Left cardiac atrium (tissue), 4 donors: ENCODE results near the gene TMEM175. TPM values are rescaled to one million over a fixed set of nuclear protein-coding genes. Genes with fewer than 3 reads are reported as not detected.
"Not testable (repeated sequence)": the region's sequence is repeated elsewhere in the genome, so short reads cannot be mapped to it uniquely, and the experiment has no call there.

Experiments used
- ATAC-seq, 2 donors: fragments of 200-7000 bp; cut with Tn5 transposase; one replicate each; pipeline ENCODE4 v1.9.1; 2020; ENCODE audit warnings: mild to moderate bottlenecking in 2 of 2, moderate library complexity in 2 of 2
- DNase-seq: peaks from one replicate; pipeline ENCODE4 v3.0.0-alpha.2; 2020
- intact Hi-C, 2 donors: fragments of 100-400 bp; cut with DNase I; formaldehyde crosslinking; loops; one replicate each; pipeline versions ENCODE4 v1.14.1 to v1.15.1; 2022 to 2023
- total RNA-seq, 2 donors: library from RNA; stranded (reverse); fragmentation: NEBNext Ultra II Directional; extraction: Animal tissue kit (Norgen Biotek cat#: 25700); gene quantifications; one replicate each; pipeline ENCODE4 v1.2.1, GENCODE V29; 2021
- donor health status: DM: no; HTN: yes; CAD: no.
- donor health status: DM: no; HTN: yes; CAD: no; lungs with severe emphysema.
- donor health status: DM: yes; HTN: yes; CAD: no.
- donor health status: Dilated cardiomyopathy.

Gene TMEM175
- total RNA-seq, 2 donors from 2014 or later = 17.9 to 20.7 TPM

- intact Hi-C loops = no loop called here
- no peak for DNase-seq
- no peak for ATAC-seq
Observed at GRCh38 chr4:911871-912490, 20.3 kb upstream of the TMEM175 start.

DNA sequence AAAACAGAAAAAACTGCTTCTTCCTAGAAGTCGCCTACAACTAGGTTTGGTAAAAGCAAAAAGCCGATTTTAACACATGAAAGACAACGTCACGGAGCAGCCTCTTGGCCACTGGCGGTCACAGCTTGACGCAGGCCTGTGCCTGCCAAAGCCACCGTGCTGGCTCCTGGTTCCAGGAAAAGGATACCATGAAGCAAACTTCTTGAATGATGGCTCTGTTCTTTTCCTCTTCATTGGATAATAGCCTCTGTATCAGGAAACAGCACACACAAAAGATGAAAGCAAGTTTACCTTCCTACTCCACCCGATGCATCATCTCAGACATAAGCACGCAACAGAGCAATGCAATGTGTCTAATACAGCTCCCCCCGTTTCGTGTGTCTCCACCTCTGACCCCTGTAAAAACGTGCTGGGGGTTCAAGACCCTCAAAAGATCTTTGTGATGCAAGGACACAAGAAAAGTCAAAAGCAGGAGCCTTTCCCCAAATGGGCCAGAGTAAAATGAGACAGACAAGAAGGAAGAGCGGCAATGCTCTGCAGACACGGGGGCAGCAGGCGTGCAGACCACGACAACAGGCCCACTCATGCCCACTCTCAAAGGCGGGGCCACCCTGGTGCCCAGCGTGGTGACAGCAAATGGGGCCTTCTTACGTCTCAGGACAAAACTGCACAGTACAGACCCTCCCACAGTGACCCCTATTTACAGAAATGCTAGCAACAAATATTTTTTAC is 19.5 kb upstream of the TMEM175 start:
- DNase-seq (no peak), ATAC-seq (no peak)
- intact Hi-C loops = no loop called here

GRCh38 chr4:913280-913618 is 19.0 kb upstream of the TMEM175 start:
- DNase-seq (no peak), ATAC-seq (no peak)
- intact Hi-C loops = no loop called here

- intact Hi-C loops = no loop called here
- ATAC-seq = no peak
- DNase-seq = no peak
Observed at GRCh38 chr4:914531-914930, 17.7 kb upstream of the TMEM175 start.

DNA sequence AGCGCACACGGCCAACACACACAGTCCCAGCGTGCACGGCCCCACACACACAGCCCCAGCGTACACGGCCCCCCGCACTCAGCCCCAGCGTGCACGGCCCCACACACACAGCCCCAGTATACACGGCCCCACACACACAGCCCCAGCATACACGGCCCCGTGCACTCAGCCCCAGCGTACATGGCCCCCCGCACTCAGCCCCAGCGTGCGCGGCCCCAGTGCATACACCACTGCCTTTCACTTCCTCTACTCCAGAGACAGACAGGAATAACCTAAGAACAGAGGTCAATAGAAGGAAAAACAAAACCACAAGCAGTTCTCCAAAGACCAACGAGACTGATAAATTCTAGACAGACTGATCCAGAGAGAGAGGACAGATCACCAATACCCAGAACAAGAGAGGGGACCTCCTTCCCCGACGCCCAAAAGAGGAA is 17.2 kb upstream of the TMEM175 start:
- peak; percentile 38 to 44 for ATAC-seq
- intact Hi-C loops = no loop called here
- no peak for DNase-seq

DNA sequence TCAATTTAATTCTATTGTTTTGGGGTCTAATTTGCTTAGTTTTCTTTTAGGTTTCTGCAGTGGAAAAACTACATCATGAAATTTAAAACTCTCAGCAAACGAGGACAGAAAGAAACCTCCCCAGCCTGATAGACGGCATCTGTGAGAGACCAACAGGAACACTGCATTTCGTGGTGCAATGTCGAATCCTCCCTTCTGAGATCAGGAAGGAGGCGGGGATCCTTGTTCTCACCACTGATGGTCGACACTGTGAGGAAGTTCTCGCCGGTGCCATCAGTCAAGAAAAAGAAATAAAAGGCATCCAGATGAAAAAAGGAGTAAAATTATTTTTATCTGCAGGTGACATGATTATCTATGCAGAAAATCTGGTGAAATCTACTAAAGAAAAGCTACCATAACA is 16.7 kb upstream of the TMEM175 start:
- ATAC-seq (peak in 1 of 2 donors; percentile 40), DNase-seq (no peak)
- intact Hi-C loops = no loop called here

GRCh38 chr4:917466-917865 is 14.8 kb upstream of the TMEM175 start:
- intact Hi-C loops = no loop called here
- no peak for DNase-seq
- ATAC-seq = no peak

DNA sequence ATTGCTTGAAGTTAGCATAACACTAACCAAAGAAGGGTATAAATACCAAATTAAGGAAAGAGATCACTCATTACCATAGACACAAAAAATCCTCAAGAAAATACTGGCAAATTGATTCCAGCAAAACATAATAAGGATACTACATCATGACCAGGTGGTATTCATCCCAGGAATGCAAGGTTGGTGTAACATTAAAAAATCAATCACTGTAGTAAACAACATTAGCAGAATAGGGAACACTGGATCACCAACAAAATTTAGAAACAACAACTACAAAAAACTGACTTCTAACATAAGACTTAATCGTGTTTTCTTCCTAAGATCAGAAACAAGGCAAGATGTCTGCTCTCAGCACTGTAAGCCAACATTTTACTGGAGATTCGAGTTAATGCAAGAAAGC is 14.3 kb upstream of the TMEM175 start:
- ATAC-seq (no peak), DNase-seq (no peak)
- intact Hi-C loops = no loop called here

GRCh38 chr4:918591-918990 is 13.7 kb upstream of the TMEM175 start:
- ATAC-seq, DNase-seq: not testable (repeated sequence)

GRCh38 chr4:919004-919680 is 13.1 kb upstream of the TMEM175 start:
- DNase-seq, intact Hi-C loops, ATAC-seq: not testable (repeated sequence)

More at GRCh38 chr4:918591-918990, 13.7 kb upstream of the TMEM175 start:
- intact Hi-C loops = not testable (repeated sequence)

DNA sequence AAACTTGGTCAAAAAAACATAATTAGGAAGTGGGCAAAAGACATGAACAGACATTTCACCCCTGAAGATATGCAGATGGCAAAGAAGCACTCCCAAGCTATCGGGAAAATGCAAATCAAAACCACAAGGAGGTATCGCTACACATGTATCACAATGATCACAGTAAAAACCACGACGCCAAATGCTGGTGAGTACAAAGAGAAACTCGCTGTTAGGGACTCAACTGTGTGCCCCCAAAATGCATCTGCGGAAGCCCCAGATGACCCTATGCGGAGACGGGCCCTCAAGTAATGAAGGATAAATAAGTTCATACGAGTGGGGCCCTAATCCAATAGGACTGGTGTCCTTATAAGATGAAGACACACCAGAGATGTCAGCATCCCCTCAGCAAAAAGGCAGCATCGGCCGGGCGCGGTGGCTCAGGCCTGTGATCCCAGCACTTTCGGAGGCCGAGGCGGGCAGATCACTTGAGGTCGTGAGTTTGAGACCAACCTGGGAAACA is 10.4 kb upstream of the TMEM175 start:
- DNase-seq = no peak
- no peak for ATAC-seq
- intact Hi-C loops = no loop called here

GRCh38 chr4:924107-925096 is 7.9 kb upstream of the TMEM175 start:
- intact Hi-C loops = no loop called here
- peak; percentile 51 for DNase-seq
- ATAC-seq = peak; percentile 29 to 58

GRCh38 chr4:925171-925570 is 7.1 kb upstream of the TMEM175 start:
- intact Hi-C loops = no loop called here
- DNase-seq (no peak), ATAC-seq (peak in 1 of 2 donors; percentile 11)

- intact Hi-C loops = no loop called here
- no peak for DNase-seq
- no peak for ATAC-seq
Observed at GRCh38 chr4:925771-926500, 6.3 kb upstream of the TMEM175 start.

GRCh38 chr4:926538-926937 is 5.7 kb upstream of the TMEM175 start:
- ATAC-seq = no peak
- DNase-seq = no peak
- intact Hi-C loops = no loop called here

DNA sequence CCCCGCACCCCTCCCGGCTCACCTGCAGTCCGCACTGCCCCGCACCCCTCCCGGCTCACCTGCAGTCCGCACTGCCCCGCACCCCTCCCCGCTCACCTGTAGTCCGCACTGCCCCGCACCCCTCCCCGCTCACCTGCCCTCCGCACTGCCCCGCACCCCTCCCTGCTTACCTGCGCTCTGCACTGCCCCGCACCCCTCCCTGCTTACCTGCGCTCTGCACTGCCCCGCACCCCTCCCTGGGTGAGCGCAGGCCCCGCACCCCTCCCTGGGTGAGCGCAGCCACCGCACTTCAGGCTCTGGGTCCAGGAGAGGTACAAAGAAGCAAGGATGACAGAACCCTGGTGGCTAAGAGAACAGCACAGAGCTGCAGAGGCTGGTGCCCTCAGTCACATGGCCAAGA is 4.7 kb upstream of the TMEM175 start:
- intact Hi-C loops, ATAC-seq, DNase-seq: not testable (repeated sequence)

DNA sequence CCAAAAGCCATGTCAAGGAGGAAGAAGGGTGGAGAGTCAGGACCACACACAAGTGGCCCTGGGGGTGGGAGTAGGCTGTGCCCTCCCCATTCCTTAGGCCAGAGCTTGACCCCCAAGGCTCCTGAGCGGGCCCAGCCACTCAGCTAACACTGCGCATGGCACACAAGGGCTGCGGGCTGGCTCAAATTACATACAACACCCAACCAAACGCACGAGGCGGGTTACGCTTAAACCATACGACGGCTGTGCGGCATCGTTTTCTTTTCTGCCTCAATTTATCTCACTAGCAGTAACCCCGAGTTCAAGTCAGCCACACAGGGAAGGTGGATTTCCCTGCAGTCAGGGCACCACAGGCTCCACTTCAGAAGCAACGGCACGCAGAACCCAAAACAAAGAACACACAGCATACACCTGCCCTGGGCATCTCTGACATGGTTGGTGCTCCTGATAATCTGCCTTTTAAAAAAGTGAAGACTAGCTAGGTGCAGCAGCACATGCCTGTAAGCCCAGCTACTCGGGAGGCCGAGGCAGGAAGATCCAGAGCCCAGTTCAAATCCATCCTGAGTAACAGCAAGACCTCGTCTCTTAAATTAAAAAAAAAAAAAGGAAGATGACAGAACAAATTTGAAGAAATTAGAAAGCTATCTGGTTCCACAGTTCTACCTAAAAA is 3.0 kb upstream of the TMEM175 start:
- no peak for ATAC-seq
- intact Hi-C loops = no loop called here
- no peak for DNase-seq

DNA sequence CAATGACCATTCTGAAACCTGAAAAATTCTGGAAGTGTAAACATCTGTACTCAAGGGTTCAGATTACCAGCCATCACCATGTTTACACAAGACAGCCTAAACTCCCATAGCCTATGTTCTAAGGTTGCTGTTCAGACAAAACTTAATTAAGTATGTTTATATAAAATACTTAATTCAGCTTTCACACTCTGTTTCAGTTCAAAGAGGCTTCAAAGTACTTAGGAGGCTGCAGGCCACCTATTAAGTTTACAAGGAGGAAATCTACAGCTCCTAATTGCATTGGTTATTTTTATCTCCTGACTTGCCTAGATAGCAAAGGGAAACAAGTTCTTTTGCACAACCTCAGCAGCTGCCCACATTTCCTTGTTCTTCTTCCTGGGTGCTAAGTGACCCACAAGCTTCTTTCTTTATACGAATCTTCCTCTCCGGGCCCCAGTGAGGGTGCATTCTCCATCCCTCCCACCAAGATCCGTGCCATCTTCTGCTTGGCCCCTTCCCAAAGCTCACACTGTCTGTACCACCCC is 2.2 kb upstream of the TMEM175 start:
- intact Hi-C loops = loop anchor here in 1 of 2 donors (5.0 kb wide), 1 partner anchor 42 kb away; the partner anchor contains the start of gene DGKQ
- ATAC-seq (no peak), DNase-seq (no peak)
